ENCODE data around the gene PRR23A. TPM values are rescaled to one million over a fixed set of nuclear protein-coding genes. Genes with fewer than 3 reads are reported as not detected.

Gene PRR23A
- not detected in 5 replicates for total RNA-seq (2022; extraction: Qiagen RNA extraction; ENCODE audit: low read depth)

GRCh38 chr3:139006051-139006716 is at the start of gene PRR23A:
TSS of gene PRR23A (minus strand) at chr3:139006268. CDS start at chr3:139006268, 0 bp downstream.

GRCh38 chr3:139044366-139045210 is 38.5 kb upstream of the PRR23A start, which contains the start of gene PRR23C:
TSS of gene PRR23C (minus strand) at chr3:139044892. CDS start at chr3:139044620, 272 bp downstream.

GRCh38 chr3:139020868-139021234 is 14.8 kb upstream of the PRR23A start, which contains the start of gene PRR23B:
TSS of gene PRR23B (minus strand) at chr3:139020926. CDS start at chr3:139020661, 265 bp downstream.

Other genes with a start within 250 kb of the PRR23A start
- gene PIK3CB, start 171.3 kb downstream of the PRR23A start, total RNA-seq (2022; extraction: Qiagen RNA extraction; ENCODE audit: low read depth): 9.2 to 22.3 TPM (median 17.7 TPM) in 5 replicates
- gene FOXL2, start 59.1 kb downstream of the PRR23A start, total RNA-seq (2022; extraction: Qiagen RNA extraction; ENCODE audit: low read depth): 3.0 to 5.7 TPM (median 5.2 TPM) in 5 replicates
- 0.48 to 1.5 TPM (median 1.3 TPM) in 5 replicates for gene FOXL2NB, start 59.1 kb downstream of the PRR23A start, total RNA-seq (2022; extraction: Qiagen RNA extraction; ENCODE audit: low read depth)
- not detected in 5 replicates for gene PRR23B, start 14.7 kb upstream of the PRR23A start, total RNA-seq (2022; extraction: Qiagen RNA extraction; ENCODE audit: low read depth)
- not detected in 5 replicates for gene PRR23C, start 38.6 kb upstream of the PRR23A start, total RNA-seq (2022; extraction: Qiagen RNA extraction; ENCODE audit: low read depth)

Measured in A549 treated with RU486 at 1 μM for 4 hours (cell line).